DOHH2 (cell line): ENCODE measurements around the gene POLR3GL.
"Not testable (repeated sequence)": the region's sequence is repeated elsewhere in the genome, so short reads cannot be mapped to it uniquely, and the experiment has no call there.

Source experiments
- EZH2phosphoT487 ChIP-seq: fragments of 200-600 bp; sonication (generic); IDR thresholded peaks from 2 replicates; pipeline ENCODE4 v1.6.1; 2017; ENCODE audit warnings: borderline replicate concordance, mild to moderate bottlenecking, antibody characterized with exemption, low read length, moderate library complexity, mixed read lengths
- TF ChIP-seq, protein P1 (sequence below): fragments of 200-600 bp; sonication (generic); IDR thresholded peaks from one replicate; pipeline ENCODE4 v1.5.1; 2014; ENCODE audit warnings: antibody characterized with exemption, mild to moderate bottlenecking, low read depth, low read length; ENCODE audit not compliant: poor library complexity, severe bottlenecking

- TF ChIP-seq, protein P1, sequence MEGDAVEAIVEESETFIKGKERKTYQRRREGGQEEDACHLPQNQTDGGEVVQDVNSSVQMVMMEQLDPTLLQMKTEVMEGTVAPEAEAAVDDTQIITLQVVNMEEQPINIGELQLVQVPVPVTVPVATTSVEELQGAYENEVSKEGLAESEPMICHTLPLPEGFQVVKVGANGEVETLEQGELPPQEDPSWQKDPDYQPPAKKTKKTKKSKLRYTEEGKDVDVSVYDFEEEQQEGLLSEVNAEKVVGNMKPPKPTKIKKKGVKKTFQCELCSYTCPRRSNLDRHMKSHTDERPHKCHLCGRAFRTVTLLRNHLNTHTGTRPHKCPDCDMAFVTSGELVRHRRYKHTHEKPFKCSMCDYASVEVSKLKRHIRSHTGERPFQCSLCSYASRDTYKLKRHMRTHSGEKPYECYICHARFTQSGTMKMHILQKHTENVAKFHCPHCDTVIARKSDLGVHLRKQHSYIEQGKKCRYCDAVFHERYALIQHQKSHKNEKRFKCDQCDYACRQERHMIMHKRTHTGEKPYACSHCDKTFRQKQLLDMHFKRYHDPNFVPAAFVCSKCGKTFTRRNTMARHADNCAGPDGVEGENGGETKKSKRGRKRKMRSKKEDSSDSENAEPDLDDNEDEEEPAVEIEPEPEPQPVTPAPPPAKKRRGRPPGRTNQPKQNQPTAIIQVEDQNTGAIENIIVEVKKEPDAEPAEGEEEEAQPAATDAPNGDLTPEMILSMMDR = not testable (repeated sequence)
- TF ChIP-seq EZH2phosphoT487 = not testable (repeated sequence)
Observed at GRCh38 chr1:145932522-145933009, 31.9 kb upstream of the POLR3GL start.
